Mucosa of rectum (tissue), 2 donors: ENCODE measurements around the gene CHD6.

Source experiments
- H3K27ac ChIP-seq, 2 donors: one replicate each; pipeline ENCODE4 v1.7.0; 2013; ENCODE audit warnings: inconsistent platforms in 2 of 2, low read depth in 2 of 2, low read length in 2 of 2
- H3K27me3 ChIP-seq, 2 donors: one replicate each; pipeline ENCODE4 v1.7.0; 2013; ENCODE audit warnings: low read length in 2 of 2; ENCODE audit not compliant: control insufficient read depth in 2 of 2, insufficient read depth in 2 of 2
- H3K36me3 ChIP-seq, 2 donors: one replicate each; pipeline ENCODE4 v1.7.0; 2013; ENCODE audit warnings: low read length in 2 of 2; ENCODE audit not compliant: control insufficient read depth in 2 of 2, insufficient read depth in 2 of 2
- H3K4me1 ChIP-seq, 2 donors: one replicate each; pipeline ENCODE4 v1.7.0; 2013; ENCODE audit warnings: low read length in 2 of 2, mild to moderate bottlenecking in 1 of 2; ENCODE audit not compliant: control insufficient read depth in 2 of 2, insufficient read depth in 2 of 2
- H3K4me3 ChIP-seq, 2 donors: one replicate each; pipeline ENCODE4 v1.7.0; 2013; ENCODE audit warnings: low read length in 2 of 2
- H3K9ac ChIP-seq, 2 donors: one replicate each; pipeline ENCODE4 v1.7.0; 2013; ENCODE audit warnings: low read length in 2 of 2, low read depth in 1 of 2, mild to moderate bottlenecking in 1 of 2
- H3K9me3 ChIP-seq, 2 donors: one replicate each; pipeline ENCODE4 v1.7.0; 2013; ENCODE audit warnings: low read length in 2 of 2; ENCODE audit not compliant: control insufficient read depth in 2 of 2
- donor health status: healthy.
- donor health status: Normal muscosa, but diverticular disease.

Gene CHD6

DNA sequence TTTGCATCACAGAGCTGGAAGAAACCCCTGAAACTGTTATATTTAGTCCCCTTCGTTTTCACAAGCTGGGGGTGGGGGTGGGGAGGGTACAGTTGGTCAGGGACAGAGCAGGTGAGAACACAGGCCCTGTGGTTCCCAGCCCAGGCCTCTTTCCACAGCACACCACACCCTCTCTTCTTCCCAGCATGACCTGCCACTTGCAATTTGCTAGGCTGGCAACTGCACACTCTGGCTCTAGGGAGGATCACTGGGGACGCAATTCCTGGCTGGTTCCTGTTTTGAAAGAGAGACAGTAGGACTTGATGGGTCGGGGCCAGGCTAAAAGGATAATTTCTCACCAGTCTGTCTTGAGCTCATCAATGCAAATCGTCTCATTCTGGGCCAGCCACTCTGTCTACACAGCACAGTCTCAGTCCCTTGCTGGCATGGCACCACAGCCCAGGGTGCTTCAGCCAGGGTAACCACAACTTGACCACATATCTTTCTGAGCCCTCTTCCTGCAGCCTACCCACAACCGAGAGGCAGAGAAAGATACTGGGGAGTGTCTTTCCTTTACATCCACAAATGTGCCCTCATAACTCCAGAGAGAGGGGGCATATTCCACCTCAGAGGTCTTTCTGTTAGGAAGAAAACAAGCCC is 209.9 kb downstream of the CHD6 start:
- peaks cover 52 to 69% of the 10 kb centered on the region in 2 donors for H3K36me3 ChIP-seq
- no peak overlapping the region for H3K4me3 ChIP-seq
- H3K9ac ChIP-seq: no peak overlapping the region
- peaks cover 0 to 6% of the 10 kb centered on the region in 2 donors for H3K4me1 ChIP-seq
- H3K27me3 ChIP-seq: no peaks in the 10 kb centered on the region
- H3K9me3 ChIP-seq: no peaks in the 10 kb centered on the region
- H3K27ac ChIP-seq: no peak overlapping the region

DNA sequence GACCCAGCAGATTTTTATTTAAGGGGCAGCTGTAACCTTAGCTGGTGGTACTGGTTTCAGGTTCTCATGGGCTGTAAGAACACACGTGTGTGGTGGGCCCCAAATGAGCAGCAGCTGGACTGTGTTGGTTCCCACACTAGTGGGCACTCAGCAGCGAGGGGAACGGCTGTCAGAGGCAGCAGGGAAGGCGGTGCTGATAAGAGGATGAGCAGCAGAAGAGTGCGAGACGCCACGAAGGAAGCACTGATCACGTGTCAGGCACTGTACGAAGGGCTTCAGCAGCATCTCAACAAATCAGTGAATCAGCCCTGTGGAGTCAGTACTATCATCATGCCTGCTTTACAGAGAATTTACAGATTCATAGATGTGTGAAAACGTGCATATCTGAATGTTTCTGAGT is 210.6 kb downstream of the CHD6 start:
- no peak overlapping the region for H3K27ac ChIP-seq
- peaks cover 0 to 6% of the 10 kb centered on the region in 2 donors for H3K4me1 ChIP-seq
- no peak overlapping the region for H3K9ac ChIP-seq
- H3K4me3 ChIP-seq: no peak overlapping the region
- H3K27me3 ChIP-seq: no peaks in the 10 kb centered on the region
- peaks cover 50 to 66% of the 10 kb centered on the region in 2 donors for H3K36me3 ChIP-seq
- H3K9me3 ChIP-seq: no peaks in the 10 kb centered on the region

DNA sequence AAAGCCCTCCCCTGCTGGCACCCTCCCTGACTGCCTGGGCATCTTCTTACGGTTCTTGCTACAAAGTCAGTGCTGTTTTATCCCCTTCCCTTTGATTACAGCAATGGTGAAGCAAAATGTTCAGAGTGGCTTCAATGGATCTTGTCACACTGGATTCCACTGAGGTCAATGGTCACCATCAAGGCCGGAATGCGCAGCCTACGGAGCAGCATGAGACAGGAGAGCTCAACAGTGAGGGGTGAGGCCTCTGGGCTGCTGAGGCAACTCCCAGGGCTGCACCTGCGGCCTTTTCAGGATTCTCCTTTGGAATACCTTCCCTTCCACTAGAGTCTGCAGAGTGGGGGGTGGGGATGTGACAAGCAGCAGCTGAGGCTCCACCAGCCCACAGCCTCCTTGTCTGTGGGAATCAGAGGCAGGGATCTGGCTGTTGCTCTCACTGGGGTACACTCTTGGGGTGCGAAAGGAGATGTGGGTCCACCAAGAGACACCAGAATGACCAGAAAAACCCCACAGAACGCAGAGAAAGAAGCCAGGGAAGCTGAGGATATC is 211.2 kb downstream of the CHD6 start:
- H3K36me3 ChIP-seq: peaks cover 45 to 61% of the 10 kb centered on the region in 2 donors
- H3K27me3 ChIP-seq: no peaks in the 10 kb centered on the region
- H3K27ac ChIP-seq: no peak overlapping the region
- peaks cover 0 to 6% of the 10 kb centered on the region in 2 donors for H3K4me1 ChIP-seq
- H3K4me3 ChIP-seq: no peak overlapping the region
- H3K9me3 ChIP-seq: no peaks in the 10 kb centered on the region
- H3K9ac ChIP-seq: no peak overlapping the region

DNA sequence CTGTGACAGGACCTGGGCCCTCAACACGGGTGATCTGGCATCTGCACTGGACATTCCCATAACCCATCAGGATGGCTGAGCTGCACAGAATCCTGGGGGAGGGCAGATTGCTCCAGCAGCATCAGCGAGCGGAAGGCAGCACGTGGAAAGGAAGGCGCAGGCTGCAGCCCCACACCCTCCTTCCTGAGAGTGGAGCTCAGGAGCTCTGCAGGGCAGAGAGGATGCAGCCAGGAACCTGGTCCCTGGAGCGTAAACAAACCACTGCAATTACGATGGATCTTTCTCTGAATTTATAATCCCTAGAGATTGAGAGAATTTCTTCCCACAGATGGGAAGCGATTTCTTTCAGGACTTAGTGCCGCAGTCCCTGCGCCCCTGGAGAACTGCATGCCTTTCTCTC is 211.8 kb downstream of the CHD6 start:
- no peak overlapping the region for H3K27ac ChIP-seq
- H3K36me3 ChIP-seq: peaks cover 45 to 58% of the 10 kb centered on the region in 2 donors
- no peak overlapping the region for H3K4me3 ChIP-seq
- H3K4me1 ChIP-seq: peaks cover 0 to 6% of the 10 kb centered on the region in 2 donors
- no peaks in the 10 kb centered on the region for H3K27me3 ChIP-seq
- H3K9ac ChIP-seq: no peak overlapping the region
- no peaks in the 10 kb centered on the region for H3K9me3 ChIP-seq

DNA sequence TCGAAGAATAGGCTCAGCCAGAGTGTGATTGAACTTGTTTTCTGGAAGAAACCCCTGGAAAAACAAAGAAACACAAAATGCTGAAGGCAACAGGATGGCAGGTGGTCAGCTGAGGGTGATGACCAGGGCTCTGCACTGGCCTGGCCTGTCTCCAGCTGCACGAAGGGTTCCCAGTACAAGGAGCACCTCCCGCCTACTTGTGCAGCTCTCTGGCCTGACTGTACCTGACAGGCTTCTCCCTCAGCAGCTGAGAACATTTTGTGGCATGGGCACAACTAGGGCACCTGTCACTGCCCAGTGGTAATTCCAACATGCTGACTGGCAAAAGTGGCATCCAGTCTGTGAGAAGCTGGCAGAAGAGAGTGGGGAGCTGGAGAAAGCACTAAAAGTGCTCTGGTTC is 212.7 kb downstream of the CHD6 start:
- Histone ChIP-seq H3K4me1 (peaks cover 0 to 6% of the 10 kb centered on the region in 2 donors), H3K4me3 (no peak overlapping the region), H3K9me3 (no peaks in the 10 kb centered on the region), H3K27me3 (no peaks in the 10 kb centered on the region), H3K9ac (no peak overlapping the region), H3K36me3 (peaks cover 43 to 53% of the 10 kb centered on the region in 2 donors), H3K27ac (no peak overlapping the region)

DNA sequence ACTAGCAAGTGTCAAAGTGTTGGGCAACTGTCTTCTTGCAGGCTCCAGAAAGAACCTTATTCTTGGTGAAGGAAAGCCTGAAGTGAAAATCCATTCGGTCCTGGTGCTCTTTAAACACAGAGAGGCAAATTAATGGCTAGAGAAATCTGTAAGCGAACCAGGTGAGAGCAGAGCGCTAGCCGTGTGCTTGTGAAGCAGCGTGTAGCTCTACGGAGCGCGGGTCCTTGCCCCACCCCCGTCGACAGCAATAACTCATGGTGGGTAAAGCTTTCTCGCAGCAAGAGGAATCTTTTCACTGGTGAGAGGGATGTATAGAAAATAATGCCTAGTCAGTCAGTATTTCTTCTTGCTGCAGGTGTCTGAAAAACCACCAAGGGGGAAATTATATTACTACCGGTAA is 214.6 kb downstream of the CHD6 start:
- Histone ChIP-seq H3K27ac (no peak overlapping the region), H3K36me3 (peaks cover 35 to 40% of the 10 kb centered on the region in 2 donors), H3K27me3 (no peaks in the 10 kb centered on the region), H3K9me3 (no peaks in the 10 kb centered on the region), H3K4me1 (peaks cover 0 to 5% of the 10 kb centered on the region in 2 donors), H3K9ac (no peak overlapping the region), H3K4me3 (no peak overlapping the region)

DNA sequence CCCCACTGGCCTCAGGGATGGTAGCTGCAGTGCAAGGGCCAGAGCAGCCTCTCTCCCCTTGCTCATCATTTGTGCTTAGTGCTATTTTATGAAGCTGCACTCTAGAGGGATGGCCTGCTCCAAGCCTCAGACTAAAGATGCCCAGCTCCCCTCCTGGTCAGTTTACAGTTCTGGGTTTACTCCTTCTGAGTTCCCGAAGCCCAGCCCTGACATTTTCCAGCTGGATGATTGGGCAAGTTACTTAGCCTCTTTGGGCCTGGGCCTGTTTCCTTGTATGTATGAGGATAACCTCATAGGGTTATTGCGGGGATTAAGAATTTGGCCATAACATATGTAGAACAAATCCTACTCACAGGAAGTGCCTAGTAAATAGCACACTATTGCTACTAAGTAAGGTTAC is 219.8 kb downstream of the CHD6 start:
- Histone ChIP-seq H3K4me3 (no peak overlapping the region), H3K36me3 (peaks cover 0 to 3% of the 10 kb centered on the region in 2 donors), H3K27me3 (no peaks in the 10 kb centered on the region), H3K9me3 (no peaks in the 10 kb centered on the region), H3K4me1 (peaks cover 5 to 6% of the 10 kb centered on the region in 2 donors), H3K9ac (no peak overlapping the region), H3K27ac (peak overlapping the region in 1 of 2 donors; percentile 38)

DNA sequence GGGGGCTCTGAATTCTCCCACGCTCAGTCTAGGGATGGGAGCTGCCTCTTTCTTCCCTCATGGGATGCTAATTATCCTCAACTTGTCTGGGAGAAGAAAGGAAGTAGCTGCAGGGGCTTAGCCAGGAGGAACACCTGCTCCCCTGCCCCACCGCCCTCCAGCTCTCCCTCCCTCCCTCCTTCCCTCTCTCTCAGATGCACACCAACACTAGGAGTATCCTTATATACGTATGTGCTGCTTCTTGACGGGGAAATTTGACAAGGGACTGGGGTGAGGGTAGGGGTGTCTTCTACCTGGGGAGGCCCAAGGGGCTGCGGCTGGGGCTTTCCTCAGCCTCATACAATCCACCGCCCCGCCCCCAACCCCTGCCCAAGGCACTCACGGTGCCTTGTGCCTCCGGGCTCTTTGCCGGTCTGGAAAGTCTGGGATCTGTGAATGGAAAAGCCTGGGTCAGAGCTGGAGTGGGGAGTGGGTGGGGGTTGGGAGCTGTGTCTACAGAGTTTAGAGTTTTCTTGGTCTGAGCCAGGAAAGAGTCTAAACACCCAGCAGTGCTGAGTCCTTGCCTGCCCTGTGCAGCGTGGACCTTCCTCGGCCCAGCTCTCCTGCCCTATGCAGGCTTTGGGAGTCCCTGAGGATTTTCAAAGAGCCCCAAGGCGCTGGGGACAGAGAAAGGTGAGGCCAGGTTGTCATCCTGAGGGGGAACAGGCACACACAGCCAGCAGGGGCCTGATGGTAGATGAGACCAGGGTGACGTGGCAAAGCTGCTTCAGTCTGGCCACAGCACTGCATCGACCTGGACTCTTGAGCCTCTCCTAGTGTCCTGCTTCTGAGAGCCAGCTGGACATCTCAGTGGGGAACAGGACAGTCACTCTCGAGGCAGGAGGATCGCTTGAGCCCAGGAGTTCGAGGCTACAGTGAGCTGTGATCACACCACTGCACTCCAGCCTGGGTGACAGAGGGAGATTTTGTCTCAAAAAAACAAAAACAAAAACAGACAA is 222.2 kb downstream of the CHD6 start:
- no peak overlapping the region for H3K9ac ChIP-seq
- H3K27me3 ChIP-seq: no peaks in the 10 kb centered on the region
- H3K9me3 ChIP-seq: no peaks in the 10 kb centered on the region
- H3K4me3 ChIP-seq: no peak overlapping the region
- peak overlapping the region in 1 of 2 donors; percentile 23 for H3K27ac ChIP-seq
- H3K4me1 ChIP-seq: peaks cover 5 to 6% of the 10 kb centered on the region in 2 donors
- no peaks in the 10 kb centered on the region for H3K36me3 ChIP-seq

DNA sequence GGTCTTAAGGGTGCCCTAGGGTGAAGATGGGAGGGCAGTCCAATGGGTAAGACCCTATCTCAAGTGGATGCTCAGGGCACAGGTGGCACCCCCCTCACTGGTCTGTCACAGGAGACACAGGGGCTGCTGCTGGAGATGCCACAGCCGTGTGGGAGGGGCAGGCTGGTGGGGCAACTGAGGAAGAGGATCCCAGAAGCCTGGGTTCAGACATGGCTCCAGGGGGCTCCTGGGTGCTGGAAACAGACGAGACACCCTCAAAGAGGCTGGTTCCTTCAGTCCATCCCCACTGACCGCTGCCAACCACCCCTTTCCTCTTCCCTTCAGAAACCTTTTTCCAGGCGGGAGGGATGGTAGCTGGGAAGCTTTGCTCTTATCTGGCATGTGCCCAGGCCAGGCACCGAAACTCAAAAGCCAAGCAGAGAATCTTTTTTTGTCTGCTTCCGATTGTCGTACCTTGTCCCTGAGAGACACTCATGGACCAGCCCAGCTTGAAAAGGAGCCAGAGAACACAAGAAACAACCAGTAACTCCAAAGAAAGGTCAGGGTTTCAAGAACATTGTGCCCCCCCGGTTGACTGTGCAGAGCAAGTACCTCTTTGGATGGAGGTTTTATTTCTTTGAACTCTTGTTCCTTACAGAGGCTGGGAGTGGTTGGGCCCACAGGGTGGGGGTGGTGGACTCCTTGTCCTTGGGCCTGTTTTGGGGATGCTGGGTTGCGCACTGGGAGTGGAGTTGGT is 223.1 kb downstream of the CHD6 start:
- Histone ChIP-seq H3K4me3 (no peak overlapping the region), H3K36me3 (no peaks in the 10 kb centered on the region), H3K27ac (no peak overlapping the region), H3K9ac (no peak overlapping the region), H3K27me3 (no peaks in the 10 kb centered on the region), H3K9me3 (no peaks in the 10 kb centered on the region), H3K4me1 (peaks cover 5 to 6% of the 10 kb centered on the region in 2 donors)
